ENCODE measurements around the gene PTOV1. TPM values are rescaled to one million over a fixed set of nuclear protein-coding genes. Genes with fewer than 3 reads are reported as not detected.

The PTOV1 gene
- total and polyA plus RNA-seq, 2 of the 8 experiments (the other 6 are each of a cell fraction or from before 2014, with no cell fraction given), result 147 to 251 TPM

- CTCF ChIA-PET (ENCODE audit: partially characterized antibody), result interaction anchor here (0.7 to 3.0 kb wide), 2 partner anchors 10 to 1018 kb away, joined by 4 to 13 read pairs; partner anchors contain the start of gene HSD17B14
- 93% methylated on average over 9 of the region's 10 CpGs; no CpG with 5 or more reads in 1 of the 2 experiments for WGBS, 2 experiments (ENCODE audit: extremely low coverage in 1 of 2, insufficient coverage in 1 of 2, insufficient read length in 1 of 2, insufficient replicate concordance in 2 of 2, low coverage in 1 of 2, low lambda C conversion rate in 2 of 2, missing lambda C conversion rate in 1 of 2)
Measured at GRCh38 chr19:49853852-49854377, 3.0 kb downstream of the PTOV1 start.

More at GRCh38 chr19:49853852-49854377, 3.0 kb downstream of the PTOV1 start:
- Histone ChIP-seq H3K36me3 (ENCODE audit: control insufficient read depth in 2 of 4, insufficient read depth in 4 of 4, low read length in 3 of 4) (peaks cover 13 to 52% (median 30%) of the 10 kb centered on the region in 4 experiments; a peak in 7 of 8 replicates), H2BK15ac (ENCODE audit: low read length) (no peak overlapping the region), H2AFZ (ENCODE audit: low read length) (no peak overlapping the region), H3K18ac (ENCODE audit: extremely low read depth, low read length) (no peak overlapping the region; the same call in 1 of the 2 replicates), H3K4ac (replicated peaks; ENCODE audit: insufficient read length, low read depth, low read length) (no peak overlapping the region), H3K79me1 (ENCODE audit: low read depth, low read length) (peaks cover 20% of the 10 kb centered on the region), H3K14ac (ENCODE audit: insufficient read length) (no peak overlapping the region), H4K5ac (ENCODE audit: insufficient read length, low read depth, low read length) (no peak overlapping the region), H3K79me2 (ENCODE audit: control insufficient read depth in 1 of 2, insufficient read depth in 2 of 2, low read length in 2 of 2) (peaks cover 17 to 28% of the 10 kb centered on the region in 2 experiments), H3K4me2 (ENCODE audit: insufficient read depth in 1 of 2, low read depth in 2 of 2, low read length in 2 of 2) (no peak overlapping the region), H2BK12ac (ENCODE audit: low read depth, low read length) (no peak overlapping the region), H2AK5ac (ENCODE audit: low read depth, low read length) (no peak overlapping the region; the same call in 1 of the 2 replicates), H3K4me1 (replicated peaks in 1 of 4; ENCODE audit: control insufficient read depth in 3 of 4, insufficient read depth in 4 of 4, low read length in 3 of 4) (peaks cover 3 to 9% (median 6%) of the 10 kb centered on the region in 4 experiments), H3K56ac (replicated peaks; ENCODE audit: insufficient read length, low read depth, low read length) (no peak overlapping the region), H3K27ac (ENCODE audit: low read depth, low read length) (no peak overlapping the region), H4K8ac (ENCODE audit: extremely low read depth, insufficient read depth, low read length) (no peak overlapping the region), H4K20me1 (replicated peaks in 1 of 2; ENCODE audit: control insufficient read depth in 1 of 2, insufficient read depth in 2 of 2, low read length in 2 of 2) (peaks cover 45 to 54% of the 10 kb centered on the region in 2 experiments), H3K9me3 (ENCODE audit: insufficient read depth in 2 of 2, low read depth in 1 of 2, low read length in 1 of 2) (no peaks in the 10 kb centered on the region), H3K27me3 (replicated peaks in 1 of 4; ENCODE audit: control insufficient read depth in 3 of 4, extremely low read depth in 1 of 4, insufficient read depth in 3 of 4, low read length in 3 of 4) (no peaks in the 10 kb centered on the region; a peak in 1 of 7 replicates), H3K9ac (replicated peaks in 1 of 4; ENCODE audit: extremely low read depth in 1 of 4, low read depth in 3 of 4, low read length in 3 of 4) (no peak overlapping the region), H2BK120ac (replicated peaks; ENCODE audit: low read depth, low read length) (no peak overlapping the region), H3K4me3 (ENCODE audit: extremely low read depth in 1 of 4, insufficient read depth in 2 of 4, low read depth in 3 of 4, low read length in 4 of 4) (no peak overlapping the region), H3K23me2 (ENCODE audit: low read depth, low read length) (peaks cover 10% of the 10 kb centered on the region; the same call in 1 of the 2 replicates), H3K23ac (ENCODE audit: insufficient read length) (no peak overlapping the region), H2BK5ac (ENCODE audit: low read depth, low read length) (no peak overlapping the region), H4K91ac (replicated peaks; ENCODE audit: insufficient read length, low read length) (no peak overlapping the region), H2BK20ac (ENCODE audit: low read length) (no peak overlapping the region)
- POLR2A ChIA-PET (ENCODE audit: partially characterized antibody), result interaction anchor here (0.7 to 12.4 kb wide), 6 partner anchors 10 to 77 kb away, joined by 3 to 247 read pairs (median 8); partner anchors contain the start of genes AKT1S1, FUZ, PNKP and TBC1D17
- DNase-seq (ENCODE audit: low read depth in 1 of 2, low spot score in 2 of 2), result no peak
- FAIRE-seq, result no peak
- no peak for TF ChIP-seq HDAC6 (IDR thresholded peaks at IDR 0.05; ENCODE audit: low read depth, low read length)
- TF ChIP-seq POLR2AphosphoS5 (IDR thresholded peaks at IDR 0.05; ENCODE audit: low read depth, low read length), result peak; percentile 34; the same call in 1 of the 2 replicates
- TF ChIP-seq MAX (IDR thresholded peaks at IDR 0.05), result no peak

Data from H1 (cell line).